Stimulated activated naive CD8-positive, alpha-beta T cell treated with anti-CD3 and anti-CD28 coated beads, Interleukin-15, Interleukin-2, amounts not matched to agents 100 ng/mL and 50 ng/mL, for 24 hours (primary cell): ENCODE measurements around the gene SLC35G6.

ENCODE experiments used
- H3K27ac Mint-ChIP-seq: one replicate; pipeline ENCODE4 v1.8.0; 2021; ENCODE audit warnings: mild to moderate bottlenecking, mixed read lengths
- H3K27me3 Mint-ChIP-seq: one replicate; pipeline ENCODE4 v1.8.0; 2021; ENCODE audit warnings: mixed read lengths
- H3K36me3 Mint-ChIP-seq: one replicate; pipeline ENCODE4 v1.8.0; 2021; ENCODE audit warnings: low read depth, mixed read lengths
- H3K4me1 Mint-ChIP-seq: one replicate; pipeline ENCODE4 v1.8.0; 2021; ENCODE audit warnings: low read depth, mixed read lengths
- H3K4me3 Mint-ChIP-seq: one replicate; pipeline ENCODE4 v1.8.0; 2021; ENCODE audit warnings: mild to moderate bottlenecking, mixed read lengths
- H3K9me3 Mint-ChIP-seq: one replicate; pipeline ENCODE4 v1.8.0; 2021; ENCODE audit warnings: mixed read lengths

Gene SLC35G6

DNA sequence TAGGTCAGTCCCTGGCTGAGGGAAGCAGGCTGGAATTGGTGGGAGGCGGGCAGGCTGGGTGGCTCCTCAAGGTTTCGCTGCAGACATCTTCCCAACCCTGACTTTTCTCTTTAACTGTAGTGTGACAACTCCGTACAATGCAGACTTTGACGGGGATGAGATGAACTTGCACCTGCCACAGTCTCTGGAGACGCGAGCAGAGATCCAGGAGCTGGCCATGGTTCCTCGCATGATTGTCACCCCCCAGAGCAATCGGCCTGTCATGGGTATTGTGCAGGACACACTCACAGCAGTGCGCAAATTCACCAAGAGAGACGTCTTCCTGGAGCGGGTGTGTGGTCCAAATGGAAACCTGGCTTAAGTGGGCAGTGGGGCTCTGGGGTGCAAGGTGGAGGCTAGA lies 17.9 kb downstream of the SLC35G6 start:
- no peaks in the 10 kb centered on the region for H3K9me3 Mint-ChIP-seq
- no peak overlapping the region for H3K4me3 Mint-ChIP-seq
- H3K27ac Mint-ChIP-seq, result no peak overlapping the region
- no peaks in the 10 kb centered on the region for H3K4me1 Mint-ChIP-seq
- H3K36me3 Mint-ChIP-seq, result peaks cover 80% of the 10 kb centered on the region
- H3K27me3 Mint-ChIP-seq, result no peaks in the 10 kb centered on the region

DNA sequence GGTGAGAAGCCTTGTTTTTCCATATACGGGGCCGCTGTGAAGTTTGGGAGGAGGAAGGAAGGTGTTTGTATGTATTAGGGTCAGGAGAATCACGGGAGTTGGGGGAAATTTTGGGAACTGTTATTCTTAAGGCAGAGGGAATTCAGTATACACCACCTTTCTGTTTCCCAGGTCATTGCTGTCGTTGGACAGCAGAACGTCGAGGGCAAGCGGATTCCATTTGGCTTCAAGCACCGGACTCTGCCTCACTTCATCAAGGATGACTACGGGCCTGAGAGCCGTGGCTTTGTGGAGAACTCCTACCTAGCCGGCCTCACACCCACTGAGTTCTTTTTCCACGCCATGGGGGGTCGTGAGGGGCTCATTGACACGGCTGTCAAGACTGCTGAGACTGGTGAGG lies 20.5 kb downstream of the SLC35G6 start:
- Mint-ChIP-seq H3K27ac (no peak overlapping the region), H3K9me3 (no peaks in the 10 kb centered on the region), H3K27me3 (no peaks in the 10 kb centered on the region), H3K36me3 (peaks cover 77% of the 10 kb centered on the region), H3K4me3 (no peak overlapping the region), H3K4me1 (no peaks in the 10 kb centered on the region)

DNA sequence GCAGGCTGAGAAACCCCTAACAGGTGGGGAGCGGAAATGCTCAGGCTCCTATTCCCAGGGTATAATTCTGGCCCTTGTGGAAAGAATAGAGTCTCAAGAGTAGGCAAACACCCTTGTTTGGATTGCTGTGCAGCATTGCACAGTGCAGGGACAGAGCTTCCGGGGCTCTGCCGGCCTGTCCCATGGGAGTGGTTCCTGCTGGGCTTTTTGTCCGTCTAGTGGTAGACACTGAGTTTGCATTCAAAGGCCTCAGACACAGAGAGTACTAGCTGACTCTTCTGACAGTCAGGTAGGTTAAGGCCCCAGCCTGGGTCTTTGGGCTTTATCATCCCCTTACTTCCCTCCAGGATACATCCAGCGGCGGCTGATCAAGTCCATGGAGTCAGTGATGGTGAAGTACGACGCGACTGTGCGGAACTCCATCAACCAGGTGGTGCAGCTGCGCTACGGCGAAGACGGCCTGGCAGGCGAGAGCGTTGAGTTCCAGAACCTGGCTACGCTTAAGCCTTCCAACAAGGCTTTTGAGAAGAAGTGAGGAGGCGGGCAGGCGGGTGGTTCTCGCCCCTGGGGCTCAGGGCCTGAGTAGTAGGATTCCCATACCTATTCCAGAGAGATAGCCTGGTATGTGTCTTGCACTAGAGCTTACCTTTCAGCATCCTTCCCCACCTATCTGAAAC lies 21.1 kb downstream of the SLC35G6 start:
- Mint-ChIP-seq H3K36me3 (peaks cover 75% of the 10 kb centered on the region), H3K27me3 (no peaks in the 10 kb centered on the region), H3K4me1 (no peaks in the 10 kb centered on the region), H3K9me3 (no peaks in the 10 kb centered on the region), H3K4me3 (no peak overlapping the region), H3K27ac (no peak overlapping the region)

DNA sequence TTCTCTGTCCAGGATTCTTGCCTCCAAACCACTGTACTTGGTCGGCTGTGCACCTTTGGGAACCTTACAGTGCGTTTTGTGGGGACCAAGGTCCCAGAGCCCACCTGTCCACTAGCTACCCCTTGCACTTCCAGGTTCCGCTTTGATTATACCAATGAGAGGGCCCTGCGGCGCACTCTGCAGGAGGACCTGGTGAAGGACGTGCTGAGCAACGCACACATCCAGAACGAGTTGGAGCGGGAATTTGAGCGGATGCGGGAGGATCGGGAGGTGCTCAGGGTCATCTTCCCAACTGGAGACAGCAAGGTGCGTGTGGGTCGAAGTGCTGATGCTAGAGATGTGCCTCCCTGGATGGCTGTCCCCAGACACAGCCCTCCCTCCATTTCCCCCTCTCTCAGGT lies 21.7 kb downstream of the SLC35G6 start:
- Mint-ChIP-seq H3K9me3 (no peaks in the 10 kb centered on the region), H3K36me3 (peaks cover 80% of the 10 kb centered on the region), H3K27me3 (no peaks in the 10 kb centered on the region), H3K27ac (no peak overlapping the region), H3K4me1 (no peaks in the 10 kb centered on the region), H3K4me3 (no peak overlapping the region)

DNA sequence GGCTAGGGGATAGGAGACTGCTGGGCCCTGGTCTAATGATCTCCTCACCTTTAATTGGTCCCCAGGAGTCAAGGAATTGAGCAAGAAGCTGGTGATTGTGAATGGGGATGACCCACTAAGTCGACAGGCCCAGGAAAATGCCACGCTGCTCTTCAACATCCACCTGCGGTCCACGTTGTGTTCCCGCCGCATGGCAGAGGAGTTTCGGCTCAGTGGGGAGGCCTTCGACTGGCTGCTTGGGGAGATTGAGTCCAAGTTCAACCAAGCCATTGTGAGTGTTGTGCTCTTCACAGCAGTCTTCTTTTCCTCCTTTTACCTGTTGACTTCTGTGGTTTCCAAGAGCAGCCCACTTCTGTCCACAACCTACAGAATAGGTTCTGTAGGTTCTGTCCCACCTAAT lies 22.3 kb downstream of the SLC35G6 start:
- Mint-ChIP-seq H3K9me3 (no peaks in the 10 kb centered on the region), H3K27ac (peak overlapping the region; percentile 63), H3K4me3 (no peak overlapping the region), H3K27me3 (no peaks in the 10 kb centered on the region), H3K4me1 (no peaks in the 10 kb centered on the region), H3K36me3 (peaks cover 81% of the 10 kb centered on the region)

DNA sequence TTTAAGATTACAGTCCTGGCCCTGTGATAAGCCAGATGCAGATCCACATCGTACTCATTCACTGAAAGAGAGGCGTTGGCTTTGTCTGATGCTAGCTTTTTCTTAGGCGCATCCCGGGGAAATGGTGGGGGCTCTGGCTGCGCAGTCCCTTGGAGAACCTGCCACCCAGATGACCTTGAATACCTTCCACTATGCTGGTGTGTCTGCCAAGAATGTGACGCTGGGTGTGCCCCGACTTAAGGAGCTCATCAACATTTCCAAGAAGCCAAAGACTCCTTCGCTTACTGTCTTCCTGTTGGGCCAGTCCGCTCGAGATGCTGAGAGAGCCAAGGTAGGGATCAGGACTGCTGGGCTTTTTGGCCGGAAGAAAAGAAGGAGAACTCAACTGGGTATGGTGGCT lies 26.9 kb downstream of the SLC35G6 start:
- Mint-ChIP-seq H3K4me3 (no peak overlapping the region), H3K4me1 (no peaks in the 10 kb centered on the region), H3K9me3 (no peaks in the 10 kb centered on the region), H3K27ac (no peak overlapping the region), H3K27me3 (no peaks in the 10 kb centered on the region), H3K36me3 (peaks cover 78% of the 10 kb centered on the region)

DNA sequence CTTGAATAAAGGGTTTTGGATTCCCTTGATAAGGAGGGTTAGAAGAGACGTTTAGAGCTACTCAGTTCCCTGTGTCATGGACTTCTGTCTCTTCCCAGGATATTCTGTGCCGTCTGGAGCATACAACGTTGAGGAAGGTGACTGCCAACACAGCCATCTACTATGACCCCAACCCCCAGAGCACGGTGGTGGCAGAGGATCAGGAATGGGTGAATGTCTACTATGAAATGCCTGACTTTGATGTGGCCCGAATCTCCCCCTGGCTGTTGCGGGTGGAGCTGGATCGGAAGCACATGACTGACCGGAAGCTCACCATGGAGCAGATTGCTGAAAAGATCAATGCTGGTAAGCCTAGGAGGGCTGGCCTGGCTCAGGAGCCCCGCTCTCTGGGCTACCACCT lies 27.6 kb downstream of the SLC35G6 start:
- Mint-ChIP-seq H3K36me3 (peaks cover 71% of the 10 kb centered on the region), H3K4me3 (no peak overlapping the region), H3K27me3 (no peaks in the 10 kb centered on the region), H3K4me1 (no peaks in the 10 kb centered on the region), H3K27ac (no peak overlapping the region), H3K9me3 (no peaks in the 10 kb centered on the region)

DNA sequence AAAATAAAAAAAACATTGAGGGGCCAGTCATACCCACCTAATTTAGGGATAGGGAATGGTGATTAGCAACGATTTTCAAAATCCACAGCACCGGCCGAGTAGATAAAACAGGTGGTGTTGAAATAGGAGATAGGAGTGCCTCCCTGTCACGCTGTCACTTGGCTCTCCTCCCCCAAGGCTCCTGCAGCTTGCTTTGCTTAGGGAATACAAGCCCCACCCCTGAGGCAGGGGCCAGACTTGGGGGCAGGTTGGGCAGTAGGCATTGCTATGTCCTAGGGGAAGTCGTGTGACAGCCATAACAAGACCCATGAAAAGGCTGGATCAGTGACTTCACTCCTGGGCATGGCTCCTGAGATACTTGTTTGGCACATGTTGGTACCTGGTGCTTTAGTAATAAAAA lies 28.7 kb downstream of the SLC35G6 start:
- H3K4me1 Mint-ChIP-seq, result no peaks in the 10 kb centered on the region
- no peak overlapping the region for H3K4me3 Mint-ChIP-seq
- no peaks in the 10 kb centered on the region for H3K27me3 Mint-ChIP-seq
- H3K27ac Mint-ChIP-seq, result no peak overlapping the region
- H3K36me3 Mint-ChIP-seq, result peaks cover 66% of the 10 kb centered on the region
- no peaks in the 10 kb centered on the region for H3K9me3 Mint-ChIP-seq

DNA sequence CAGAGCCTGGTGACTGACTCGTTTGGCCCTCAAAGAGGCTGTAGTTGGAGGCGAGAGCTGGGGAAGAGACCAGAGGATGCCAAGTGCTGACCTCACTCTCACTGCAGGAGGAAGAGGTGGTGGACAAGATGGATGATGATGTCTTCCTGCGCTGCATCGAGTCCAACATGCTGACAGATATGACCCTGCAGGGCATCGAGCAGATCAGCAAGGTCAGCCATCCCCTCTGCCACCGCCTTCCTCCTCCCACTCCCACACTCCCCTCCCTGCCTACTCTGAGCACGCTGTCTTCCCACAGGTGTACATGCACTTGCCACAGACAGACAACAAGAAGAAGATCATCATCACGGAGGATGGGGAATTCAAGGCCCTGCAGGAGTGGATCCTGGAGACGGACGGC lies 29.9 kb downstream of the SLC35G6 start:
- Mint-ChIP-seq H3K36me3 (peaks cover 63% of the 10 kb centered on the region), H3K9me3 (no peaks in the 10 kb centered on the region), H3K27me3 (no peaks in the 10 kb centered on the region), H3K4me1 (no peaks in the 10 kb centered on the region), H3K27ac (no peak overlapping the region), H3K4me3 (no peak overlapping the region)

DNA sequence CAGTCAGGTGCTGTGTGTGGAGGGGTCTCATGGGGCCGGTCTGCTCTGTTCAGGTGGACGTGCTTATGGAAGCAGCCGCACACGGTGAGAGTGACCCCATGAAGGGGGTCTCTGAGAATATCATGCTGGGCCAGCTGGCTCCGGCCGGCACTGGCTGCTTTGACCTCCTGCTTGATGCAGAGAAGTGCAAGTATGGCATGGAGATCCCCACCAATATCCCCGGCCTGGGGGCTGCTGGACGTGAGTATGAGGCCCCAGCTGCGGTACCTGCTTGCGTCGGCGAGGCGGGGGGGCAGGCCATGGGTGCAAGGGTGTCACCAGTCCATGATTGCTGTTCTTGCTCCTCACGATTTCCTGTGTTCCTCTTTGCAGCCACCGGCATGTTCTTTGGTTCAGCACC lies 30.9 kb downstream of the SLC35G6 start:
- Mint-ChIP-seq H3K36me3 (peaks cover 55% of the 10 kb centered on the region), H3K4me1 (no peaks in the 10 kb centered on the region), H3K27ac (no peak overlapping the region), H3K27me3 (no peaks in the 10 kb centered on the region), H3K9me3 (no peaks in the 10 kb centered on the region), H3K4me3 (no peak overlapping the region)

DNA sequence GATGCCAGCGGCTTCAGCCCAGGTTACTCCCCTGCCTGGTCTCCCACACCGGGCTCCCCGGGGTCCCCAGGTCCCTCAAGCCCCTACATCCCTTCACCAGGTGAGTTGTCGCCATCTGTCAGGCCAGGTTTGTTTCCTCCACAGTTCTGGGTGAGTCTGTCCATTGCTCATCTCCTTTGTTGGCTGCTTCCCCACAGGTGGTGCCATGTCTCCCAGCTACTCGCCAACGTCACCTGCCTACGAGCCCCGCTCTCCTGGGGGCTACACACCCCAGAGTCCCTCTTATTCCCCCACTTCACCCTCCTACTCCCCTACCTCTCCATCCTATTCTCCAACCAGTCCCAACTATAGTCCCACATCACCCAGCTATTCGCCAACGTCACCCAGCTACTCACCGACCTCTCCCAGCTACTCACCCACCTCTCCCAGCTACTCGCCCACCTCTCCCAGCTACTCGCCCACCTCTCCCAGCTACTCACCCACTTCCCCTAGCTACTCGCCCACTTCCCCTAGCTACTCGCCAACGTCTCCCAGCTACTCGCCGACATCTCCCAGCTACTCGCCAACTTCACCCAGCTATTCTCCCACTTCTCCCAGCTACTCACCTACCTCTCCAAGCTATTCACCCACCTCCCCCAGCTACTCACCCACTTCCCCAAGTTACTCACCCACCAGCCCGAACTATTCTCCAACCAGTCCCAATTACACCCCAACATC lies 31.7 kb downstream of the SLC35G6 start:
- Mint-ChIP-seq H3K36me3 (peaks cover 47% of the 10 kb centered on the region), H3K9me3 (no peaks in the 10 kb centered on the region), H3K4me3 (no peak overlapping the region), H3K4me1 (no peaks in the 10 kb centered on the region), H3K27me3 (no peaks in the 10 kb centered on the region), H3K27ac (peak overlapping the region; percentile 16)

DNA sequence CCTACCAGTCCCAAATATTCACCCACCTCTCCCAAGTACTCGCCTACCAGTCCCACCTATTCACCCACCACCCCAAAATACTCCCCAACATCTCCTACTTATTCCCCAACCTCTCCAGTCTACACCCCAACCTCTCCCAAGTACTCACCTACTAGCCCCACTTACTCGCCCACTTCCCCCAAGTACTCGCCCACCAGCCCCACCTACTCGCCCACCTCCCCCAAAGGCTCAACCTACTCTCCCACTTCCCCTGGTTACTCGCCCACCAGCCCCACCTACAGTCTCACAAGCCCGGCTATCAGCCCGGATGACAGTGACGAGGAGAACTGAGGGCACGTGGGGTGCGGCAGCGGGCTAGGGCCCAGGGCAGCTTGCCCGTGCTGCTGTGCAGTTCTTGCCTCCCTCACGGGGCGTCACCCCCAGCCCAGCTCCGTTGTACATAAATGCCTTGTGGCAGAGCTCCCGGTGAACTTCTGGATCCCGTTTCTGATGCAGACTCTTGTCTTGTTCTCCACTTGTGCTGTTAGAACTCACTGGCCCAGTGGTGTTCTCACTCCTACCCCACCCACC lies 32.7 kb downstream of the SLC35G6 start:
- Mint-ChIP-seq H3K36me3 (peaks cover 38% of the 10 kb centered on the region), H3K27me3 (no peaks in the 10 kb centered on the region)

DNA sequence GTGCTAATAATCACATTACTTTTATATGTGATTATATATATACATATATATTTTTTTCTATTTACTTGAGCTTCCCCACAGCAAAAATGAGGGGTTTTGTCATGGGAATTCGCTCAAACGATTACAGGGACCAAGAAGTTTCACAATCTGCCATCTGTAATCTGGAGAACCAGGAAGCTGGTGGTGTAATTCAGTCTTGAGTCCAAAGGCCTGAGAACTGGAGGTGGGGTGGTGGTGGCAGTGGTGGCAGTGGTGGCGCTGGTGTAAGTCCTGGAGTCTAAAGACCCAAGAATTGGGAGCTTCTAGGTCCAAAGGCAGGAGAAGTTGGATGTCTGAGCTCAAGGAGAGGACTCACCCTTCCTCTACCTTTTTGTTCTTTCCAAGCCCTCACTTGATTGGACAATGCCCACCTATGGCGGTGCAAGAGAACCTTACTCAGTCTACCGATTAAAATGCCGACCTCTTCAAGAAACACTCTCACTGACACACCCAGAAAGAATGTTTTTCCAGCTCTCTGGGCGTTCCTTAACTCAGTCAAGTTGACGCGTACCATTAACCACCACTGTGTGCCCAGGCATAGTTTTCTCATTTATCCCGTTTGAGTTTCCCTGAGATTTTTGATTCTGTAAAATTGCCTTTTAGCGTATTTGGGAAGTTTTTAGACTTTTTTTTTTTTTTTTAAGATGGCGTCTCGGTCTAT lies 34.8 kb downstream of the SLC35G6 start:
- Mint-ChIP-seq H3K4me3 (no peak overlapping the region), H3K36me3 (peaks cover 18% of the 10 kb centered on the region), H3K27me3 (no peaks in the 10 kb centered on the region), H3K27ac (no peak overlapping the region), H3K4me1 (no peaks in the 10 kb centered on the region), H3K9me3 (no peaks in the 10 kb centered on the region)

More for the DNA sequence above, 32.7 kb downstream of the SLC35G6 start:
- no peak overlapping the region for H3K4me3 Mint-ChIP-seq
- H3K27ac Mint-ChIP-seq, result no peak overlapping the region
- H3K9me3 Mint-ChIP-seq, result no peaks in the 10 kb centered on the region
- no peaks in the 10 kb centered on the region for H3K4me1 Mint-ChIP-seq

DNA sequence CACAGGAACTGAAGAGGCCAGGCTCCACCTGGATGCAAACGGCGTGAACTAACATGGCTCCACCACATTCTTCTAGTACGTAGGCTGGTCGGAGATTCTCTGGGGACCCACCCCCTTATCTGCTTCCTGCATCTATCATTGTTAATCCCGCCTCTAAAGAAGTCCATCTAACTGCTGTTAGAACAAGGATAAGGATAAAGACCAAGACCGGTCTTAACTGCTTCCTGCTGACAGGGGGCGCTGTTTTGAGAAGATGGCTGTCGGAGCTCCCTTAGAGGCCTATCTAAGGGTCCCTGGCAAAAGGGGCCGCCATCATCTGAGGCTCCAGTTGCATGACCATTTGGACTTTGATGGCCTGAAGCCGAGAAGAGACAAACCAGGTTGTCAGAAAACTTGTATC lies 41.8 kb downstream of the SLC35G6 start:
- H3K4me3 Mint-ChIP-seq, result no peak overlapping the region
- H3K36me3 Mint-ChIP-seq, result no peaks in the 10 kb centered on the region
- no peaks in the 10 kb centered on the region for H3K27me3 Mint-ChIP-seq
- peaks cover 3% of the 10 kb centered on the region for H3K4me1 Mint-ChIP-seq
- H3K27ac Mint-ChIP-seq, result no peak overlapping the region
- peaks cover 4% of the 10 kb centered on the region for H3K9me3 Mint-ChIP-seq

DNA sequence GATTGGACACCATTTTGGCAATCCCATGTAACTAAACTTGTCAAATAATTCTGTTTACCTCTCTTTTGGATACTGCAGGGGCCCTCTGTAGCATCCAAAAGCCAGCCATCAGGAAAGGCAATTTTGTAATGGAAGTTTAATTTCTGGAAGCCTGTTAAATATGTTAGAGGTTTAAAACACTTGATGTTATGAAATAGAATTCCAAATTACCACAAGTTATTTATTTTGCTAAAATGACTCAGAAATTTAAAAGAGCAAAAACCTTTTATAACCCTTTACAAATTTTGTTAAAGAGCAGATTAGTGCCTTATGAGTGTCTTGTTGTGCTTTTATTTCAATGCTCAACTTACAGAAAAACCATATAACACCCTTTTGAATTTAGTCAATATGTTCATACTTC lies 47.6 kb downstream of the SLC35G6 start:
- Mint-ChIP-seq H3K27me3 (no peaks in the 10 kb centered on the region), H3K4me3 (no peak overlapping the region), H3K9me3 (peaks cover 8% of the 10 kb centered on the region), H3K36me3 (peaks cover 3% of the 10 kb centered on the region), H3K27ac (no peak overlapping the region), H3K4me1 (no peaks in the 10 kb centered on the region)
